Stimulated activated CD4-positive, alpha-beta T cell treated with anti-CD3 and anti-CD28 coated beads, Interleukin-2, amount 100 ng/mL, for 4 hours (primary cell): ENCODE measurements around the gene DYNC1I2.

Experiments
- DNase-seq: peaks from one replicate; pipeline ENCODE4 v3.0.0-alpha.2; 2020; ENCODE audit warnings: low read depth

The DYNC1I2 gene

DNA sequence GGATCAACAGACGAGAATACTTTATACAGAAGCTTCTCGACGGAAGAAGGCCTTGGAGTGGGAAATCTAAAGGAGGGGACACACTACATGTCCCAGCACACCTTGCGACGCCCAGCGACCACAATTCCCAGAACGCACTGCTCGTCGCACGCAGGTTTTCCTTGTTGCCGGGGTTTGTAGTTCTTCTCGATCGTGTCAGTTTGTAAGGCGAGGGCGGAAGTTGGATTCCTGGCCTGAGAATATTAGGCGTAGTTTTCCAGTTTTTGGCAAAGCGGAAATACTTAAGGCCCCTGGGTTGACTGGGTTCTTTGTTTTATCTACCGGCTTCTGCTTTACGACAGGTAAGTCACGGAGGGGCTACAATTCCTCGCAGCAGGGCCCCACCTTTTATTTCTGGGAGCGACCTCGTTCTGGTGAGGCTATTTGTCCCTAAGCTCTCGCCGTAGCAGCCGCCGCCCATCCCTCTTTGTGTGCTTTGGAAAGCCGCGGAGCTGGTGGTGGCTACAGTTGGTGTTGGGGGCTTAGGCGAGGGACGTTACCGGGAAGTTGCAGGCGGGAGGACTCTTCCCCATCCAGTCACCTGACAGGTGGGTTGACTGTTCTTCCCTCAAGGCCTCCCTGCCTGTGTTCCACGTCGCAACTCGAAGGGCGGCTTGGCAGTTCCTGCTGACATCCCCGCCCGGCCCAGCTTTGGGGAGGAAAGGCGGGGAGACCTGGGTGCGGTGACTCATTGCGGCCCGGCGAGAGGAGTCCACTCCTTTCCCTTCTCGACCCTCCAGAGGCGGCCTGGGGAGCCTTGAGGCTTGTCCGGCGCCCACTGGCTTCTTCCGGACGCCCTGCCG lies at the start of gene DYNC1I2:
DYNC1I2 (plus strand) TSS at position 183 of the 842 bp plus-strand sequence. CDS start 2,687 bp downstream, outside the sequence.
- peak; percentile 53 for DNase-seq

DNA sequence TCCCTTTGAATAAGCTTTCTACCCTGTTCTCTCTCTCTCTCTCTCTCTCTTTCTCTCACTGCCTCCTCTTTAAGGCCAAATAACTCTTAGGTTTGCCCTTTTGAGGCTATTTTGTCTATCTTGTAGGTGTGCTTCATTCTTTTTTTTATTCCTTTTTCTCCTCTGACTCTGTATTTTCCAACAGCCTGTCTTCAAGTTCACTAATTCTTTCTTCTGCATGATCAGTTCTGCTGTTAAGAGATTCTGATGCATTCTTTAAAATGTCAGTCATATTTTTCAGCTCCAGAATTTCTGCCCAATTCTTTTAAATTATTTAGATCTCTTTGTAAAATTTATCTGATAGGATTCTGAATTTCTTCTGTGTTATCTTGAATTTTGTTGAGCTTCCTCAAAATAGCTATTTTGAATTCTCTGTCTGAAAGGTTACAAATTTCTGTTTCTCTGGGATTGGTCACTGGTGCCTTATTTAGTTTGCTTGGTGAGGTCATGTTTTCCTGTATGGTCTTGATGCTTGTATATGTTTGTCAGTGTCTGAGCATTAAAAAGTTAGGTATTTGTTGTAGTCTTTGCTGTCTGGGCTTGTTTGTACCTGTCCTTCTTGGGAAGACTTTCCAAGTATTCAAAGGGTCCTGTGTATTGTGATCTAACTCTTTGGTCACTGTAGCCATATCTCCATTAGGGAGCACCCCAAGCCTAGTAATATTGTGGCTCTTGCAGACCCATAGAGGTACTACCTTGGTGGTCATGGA lies 35.4 kb upstream of the DYNC1I2 start:
- no peak for DNase-seq

DNA sequence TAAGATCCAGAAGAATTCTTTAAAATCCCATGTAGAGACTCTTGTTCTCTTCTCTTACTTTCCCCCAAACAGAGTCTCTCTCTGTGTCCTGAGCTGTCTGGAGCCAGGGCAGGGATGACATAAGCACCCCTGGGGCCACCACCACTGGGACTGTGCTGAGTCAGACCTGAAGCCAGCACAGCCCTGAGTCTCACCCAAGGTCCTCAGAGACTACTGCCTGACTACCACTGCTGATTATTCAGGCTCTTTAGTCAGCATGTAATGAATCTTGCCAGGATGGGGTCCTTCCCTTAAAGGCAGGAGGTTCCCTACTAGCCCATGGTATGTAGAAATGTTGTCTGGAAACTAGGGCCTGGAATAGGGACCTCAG lies 34.9 kb upstream of the DYNC1I2 start:
- DNase-seq: no peak

DNA sequence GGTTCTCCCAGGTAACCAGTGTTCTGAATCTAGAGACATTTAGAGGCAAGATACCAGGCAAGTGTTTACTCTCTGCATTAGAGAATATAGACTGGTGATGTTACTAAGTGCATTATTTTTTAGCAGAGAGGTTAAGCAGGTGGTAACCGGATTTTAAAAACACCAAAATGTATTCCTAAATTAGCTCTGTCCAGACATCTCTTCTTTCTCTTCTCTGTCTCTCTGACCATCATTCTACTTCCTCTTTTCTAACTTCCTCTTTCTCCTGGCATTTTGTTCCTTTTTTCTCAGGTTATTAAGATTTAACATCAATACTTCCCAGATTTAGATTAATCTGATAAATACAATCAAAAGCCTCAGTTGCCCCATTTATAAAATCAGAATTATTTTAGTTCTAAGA lies 31.7 kb upstream of the DYNC1I2 start:
- DNase-seq: no peak

DNA sequence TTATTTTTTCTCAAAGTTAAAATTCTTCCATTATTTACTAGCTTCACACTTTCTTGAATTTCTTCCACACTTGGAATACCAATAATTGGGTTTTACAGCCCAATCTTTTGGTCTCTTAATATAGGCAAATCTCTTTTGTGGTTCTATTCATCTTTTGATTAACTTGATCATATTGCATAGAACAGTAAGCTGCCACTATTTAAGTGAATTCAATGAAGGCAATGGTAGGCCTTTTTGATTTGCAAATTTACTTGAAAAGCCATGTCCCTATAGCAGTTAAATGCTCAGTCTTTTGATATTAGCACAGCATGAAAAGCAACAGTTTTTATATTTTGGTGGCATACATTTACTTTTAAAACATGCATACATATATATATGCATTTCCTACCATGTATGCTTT lies 20.2 kb upstream of the DYNC1I2 start:
- no peak for DNase-seq

DNA sequence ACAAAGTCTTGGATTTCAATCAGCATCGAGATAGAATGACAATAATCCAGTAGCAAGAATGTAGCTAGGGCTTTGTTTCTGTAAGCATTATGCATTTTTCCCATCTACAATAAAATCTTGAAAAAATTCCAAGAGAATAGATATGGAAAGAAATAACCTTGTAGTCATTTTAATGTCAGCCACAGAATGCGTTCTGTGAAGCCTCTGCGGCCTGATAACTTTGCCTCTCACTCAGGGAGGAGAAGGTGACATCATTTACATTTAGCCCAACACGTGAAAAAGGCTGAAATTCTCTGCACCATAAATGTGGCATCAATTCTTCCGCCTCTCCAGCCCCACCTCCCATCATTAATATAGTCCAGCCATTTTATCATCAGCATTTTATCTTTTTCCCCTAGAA lies 19.1 kb upstream of the DYNC1I2 start:
- DNase-seq: no peak

DNA sequence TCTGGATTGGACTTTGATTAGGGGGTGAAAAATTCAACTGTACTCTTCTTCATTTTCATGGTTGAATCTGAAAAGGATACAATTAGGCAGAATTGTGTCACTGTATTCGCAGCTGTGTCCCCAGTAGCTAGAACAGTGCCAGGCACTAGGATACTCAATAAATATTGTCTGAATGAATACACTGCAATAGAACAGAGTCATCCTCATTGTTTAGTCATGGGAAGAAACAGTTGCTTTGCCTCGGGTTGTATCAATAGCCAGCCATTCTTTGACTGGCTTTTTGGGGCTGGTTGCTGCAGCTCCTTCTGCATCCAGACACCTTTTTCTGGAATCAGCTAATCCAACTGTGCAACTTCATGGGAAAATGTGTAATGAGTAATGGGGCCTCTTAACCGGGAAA lies 18.1 kb upstream of the DYNC1I2 start:
- DNase-seq: no peak

DNA sequence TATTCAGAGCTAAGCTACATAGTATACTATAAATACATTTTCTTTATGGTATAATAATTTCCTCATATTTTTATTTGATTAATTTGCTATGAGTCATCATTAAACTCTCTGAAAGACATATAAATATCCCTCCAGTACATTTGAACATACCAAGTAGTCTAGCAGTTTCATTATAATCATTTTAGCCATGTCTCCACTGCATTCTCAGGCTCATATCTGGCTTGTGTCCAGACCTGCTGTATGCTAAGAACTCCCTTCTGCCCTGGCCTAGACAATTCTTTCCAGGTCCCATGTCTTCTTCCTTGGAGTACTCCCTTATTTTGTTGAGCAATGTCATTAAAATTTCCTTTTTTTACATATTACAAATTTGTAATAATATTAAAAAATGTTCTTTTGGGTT lies 16.6 kb upstream of the DYNC1I2 start:
- DNase-seq: no peak

DNA sequence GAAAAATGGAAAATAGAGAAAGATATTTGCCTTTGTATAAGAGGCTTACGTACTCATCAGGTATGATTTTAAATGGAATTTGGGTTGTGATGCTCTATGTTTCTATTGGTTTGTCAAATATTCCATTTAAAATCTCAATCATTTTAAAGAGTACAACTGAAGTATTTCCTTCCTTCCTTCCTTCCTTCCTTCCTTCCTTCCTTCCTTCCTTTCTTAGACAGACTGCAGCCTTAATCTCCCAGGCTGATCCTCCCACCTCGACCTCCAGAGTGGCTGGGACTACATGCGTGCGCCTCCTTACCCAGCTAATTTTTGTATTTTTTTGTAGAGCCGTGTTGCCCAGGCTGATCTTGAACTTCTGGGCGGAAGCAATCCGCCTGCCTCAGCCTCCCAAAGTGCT lies 15.4 kb upstream of the DYNC1I2 start:
- no peak for DNase-seq

DNA sequence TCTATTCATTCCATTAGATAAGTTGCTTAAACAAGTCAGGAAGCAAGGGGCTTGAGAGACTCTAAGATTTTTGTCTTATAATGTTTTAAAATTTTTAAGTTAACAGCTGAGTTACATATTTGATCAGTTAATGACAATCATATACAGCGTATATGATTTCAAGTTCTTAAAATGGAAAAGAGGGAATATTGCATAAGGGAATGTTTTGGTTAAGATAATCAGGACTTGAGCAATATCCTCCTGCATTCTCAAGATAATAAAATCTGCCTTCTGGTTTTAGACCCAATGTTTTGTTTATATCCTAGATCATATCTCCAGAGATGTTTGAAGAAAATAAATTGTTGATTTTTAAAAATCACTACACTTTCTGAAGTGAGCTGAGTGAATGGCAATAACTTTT lies 13.4 kb upstream of the DYNC1I2 start:
- no peak for DNase-seq

DNA sequence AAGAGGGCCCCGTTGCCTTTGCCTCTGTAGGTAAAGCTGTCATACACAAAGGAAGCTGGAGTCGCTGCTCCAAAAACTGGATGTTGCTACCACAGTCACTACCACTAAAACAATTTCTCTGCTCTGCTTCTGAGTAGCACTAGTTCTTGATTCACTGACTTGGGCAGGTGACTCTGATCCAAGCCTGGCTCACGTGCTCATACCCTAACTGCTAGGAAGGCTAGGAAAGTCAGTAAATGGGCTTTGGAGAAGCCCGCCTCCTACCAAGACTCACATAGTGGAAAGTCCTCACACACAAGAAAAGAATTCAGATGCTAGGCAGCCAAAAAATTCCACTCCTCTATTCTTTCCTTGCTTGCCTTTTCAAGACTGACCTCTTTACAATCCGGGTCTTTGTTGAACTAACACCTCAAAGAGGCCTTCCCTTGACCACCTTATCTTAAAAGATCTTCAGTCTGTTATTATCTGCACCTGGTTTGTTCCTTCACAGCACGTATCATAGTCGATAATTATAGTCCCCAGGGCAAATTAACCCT lies 11.4 kb upstream of the DYNC1I2 start:
- DNase-seq: no peak

DNA sequence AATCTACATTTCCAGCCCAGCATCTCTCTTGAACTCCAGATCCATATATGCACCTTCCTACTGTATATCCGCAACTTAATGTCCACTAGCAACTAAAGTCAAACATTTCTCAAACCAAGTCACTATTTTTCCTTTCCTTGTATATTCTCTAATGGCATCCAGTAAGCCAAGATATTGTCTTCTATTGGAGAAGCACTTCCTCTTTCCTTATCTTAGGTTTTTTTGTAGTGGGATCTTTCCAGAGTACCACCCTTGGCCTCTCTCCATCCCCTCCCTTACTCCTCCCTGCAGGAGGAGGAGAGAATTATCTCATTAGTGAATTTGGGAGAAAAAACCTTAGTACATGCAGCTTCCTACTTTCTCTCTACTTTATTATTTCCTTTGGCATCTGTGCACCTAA lies 8.7 kb upstream of the DYNC1I2 start:
- no peak for DNase-seq

DNA sequence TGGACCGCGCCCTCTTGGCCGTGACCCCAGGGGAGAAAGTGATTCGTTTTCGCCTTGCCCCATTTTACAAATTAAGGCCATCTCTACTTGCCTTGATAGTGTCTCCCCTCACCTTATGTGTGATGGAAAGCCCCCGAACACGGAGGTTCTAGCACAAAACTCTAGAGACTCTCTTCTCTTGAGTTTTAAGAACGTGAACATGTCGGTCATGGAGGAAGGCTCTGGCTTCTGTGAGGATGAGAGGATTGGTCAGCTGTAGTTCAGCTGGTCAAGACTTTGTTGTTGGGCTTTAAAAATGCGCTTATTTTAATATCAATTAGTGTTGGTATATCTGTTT lies 828 bp downstream of the DYNC1I2 start:
- DNase-seq: no peak

DNA sequence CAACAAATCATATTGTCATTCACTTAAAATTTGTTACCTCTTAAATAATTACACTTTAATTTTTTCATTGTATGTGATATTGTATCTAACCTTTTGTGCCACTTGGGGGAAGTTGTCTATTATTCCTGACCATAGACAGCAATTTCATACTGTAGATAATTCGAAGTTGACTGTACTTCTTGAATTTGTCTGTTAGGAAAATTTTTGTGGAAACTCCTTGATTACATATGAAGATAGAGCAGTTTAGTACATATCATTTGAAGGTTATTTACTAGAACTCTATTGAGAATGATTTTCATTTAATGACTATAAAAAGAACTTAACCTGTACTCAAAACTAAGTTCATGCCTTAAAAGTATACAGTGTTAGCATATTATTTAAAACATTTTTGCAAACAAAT lies 5.1 kb downstream of the DYNC1I2 start:
- DNase-seq: no peak

DNA sequence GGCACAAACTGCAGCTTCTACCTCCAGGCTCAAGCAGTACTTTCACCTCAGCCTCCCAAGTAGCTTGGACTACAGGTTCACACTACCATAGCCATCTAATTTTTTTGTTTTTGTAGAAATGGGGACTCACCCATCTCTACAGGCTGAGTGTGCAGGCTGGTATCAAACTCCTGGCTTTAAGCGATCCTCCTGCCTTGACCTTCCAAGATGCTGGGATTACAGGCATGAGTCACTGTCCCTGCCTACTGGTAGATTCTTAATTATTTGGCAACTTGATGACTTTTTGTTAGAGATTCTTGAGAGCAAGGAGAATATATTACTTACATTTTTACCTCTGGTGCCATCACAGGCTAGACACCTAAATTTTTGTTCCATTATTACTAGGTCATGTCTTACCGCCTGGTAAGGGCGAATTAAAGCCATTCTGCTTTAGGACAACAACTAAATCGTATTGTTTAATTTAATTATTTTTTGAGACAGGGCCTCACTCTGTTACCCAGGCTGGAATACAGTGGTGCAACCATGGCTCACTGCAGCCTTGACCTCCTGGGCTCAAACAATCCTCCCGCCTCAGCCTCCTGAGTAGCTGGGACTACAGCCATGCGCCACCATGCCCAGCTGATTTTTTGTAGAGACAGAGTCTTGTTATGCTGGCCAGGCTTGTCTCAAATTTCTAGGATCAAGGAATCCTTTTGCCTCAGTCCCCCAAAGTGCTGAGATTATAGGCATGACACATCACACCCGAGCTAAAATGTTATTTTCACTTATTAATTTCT lies 15.7 kb downstream of the DYNC1I2 start:
- DNase-seq: no peak

DNA sequence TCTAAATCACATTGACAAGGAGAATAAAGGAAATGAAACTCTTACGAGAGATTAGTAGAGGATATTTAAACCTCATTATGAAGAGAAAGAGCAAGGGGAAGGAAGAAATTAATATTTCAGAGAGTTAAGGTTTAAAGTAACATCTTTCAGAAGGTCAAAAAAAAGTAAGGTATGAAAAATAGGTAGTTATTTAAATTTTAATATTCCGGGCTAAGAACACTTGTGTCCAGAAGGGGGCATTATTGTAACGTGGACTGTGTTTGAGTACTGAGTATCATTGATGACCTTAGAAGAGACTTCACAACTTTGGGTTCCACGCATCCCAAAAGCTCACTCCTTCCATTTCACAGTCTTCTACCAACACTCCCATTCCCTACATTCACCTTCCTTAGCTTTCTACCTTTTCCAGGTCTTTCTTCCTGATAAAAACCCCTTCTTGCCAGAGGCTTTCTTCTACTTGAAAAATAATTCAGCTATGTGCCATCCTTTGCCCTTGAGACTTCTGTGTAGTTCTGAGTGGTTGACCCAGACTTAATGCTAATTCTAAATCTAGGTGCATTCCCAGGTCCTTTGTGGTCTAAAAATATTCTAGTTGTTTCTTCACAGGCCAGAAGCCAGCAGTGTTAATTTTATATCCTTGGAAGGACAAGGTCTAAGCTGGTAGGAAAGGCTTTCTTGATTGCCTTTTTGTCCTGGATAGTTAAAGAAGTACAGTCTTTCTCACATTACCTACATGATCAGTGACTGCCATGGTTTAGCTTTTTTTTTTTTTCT lies 16.5 kb downstream of the DYNC1I2 start:
- no peak for DNase-seq

DNA sequence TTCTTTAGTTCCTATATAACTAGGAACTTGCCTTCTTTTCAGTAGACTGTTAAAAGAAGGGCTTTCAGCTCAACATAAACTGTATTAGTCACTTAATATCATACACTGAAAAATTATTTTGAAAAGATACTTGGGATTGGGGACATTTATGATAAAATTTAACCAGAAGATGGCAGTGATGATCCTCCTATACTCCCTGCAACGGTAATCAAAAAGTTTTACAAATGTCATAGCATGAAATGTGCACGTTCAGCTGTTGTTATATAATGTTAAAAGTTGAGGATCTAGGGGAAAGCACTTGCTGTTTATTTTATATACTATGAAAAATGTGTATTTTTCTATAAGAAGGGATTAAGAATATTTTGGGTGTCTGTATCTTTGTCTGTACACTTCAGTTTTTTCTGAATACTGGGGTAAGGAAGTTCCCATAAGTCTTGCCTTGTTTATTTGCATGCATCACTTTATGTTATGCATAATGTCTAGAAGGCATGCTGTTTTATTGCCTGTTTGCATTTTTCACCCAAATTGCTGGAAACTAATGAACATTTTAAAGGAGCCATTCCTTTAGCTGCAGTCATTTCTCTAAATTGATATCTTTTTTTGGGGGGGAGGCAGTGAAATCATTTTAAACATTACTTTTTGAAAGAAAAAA lies 19.0 kb downstream of the DYNC1I2 start:
- no peak for DNase-seq

DNA sequence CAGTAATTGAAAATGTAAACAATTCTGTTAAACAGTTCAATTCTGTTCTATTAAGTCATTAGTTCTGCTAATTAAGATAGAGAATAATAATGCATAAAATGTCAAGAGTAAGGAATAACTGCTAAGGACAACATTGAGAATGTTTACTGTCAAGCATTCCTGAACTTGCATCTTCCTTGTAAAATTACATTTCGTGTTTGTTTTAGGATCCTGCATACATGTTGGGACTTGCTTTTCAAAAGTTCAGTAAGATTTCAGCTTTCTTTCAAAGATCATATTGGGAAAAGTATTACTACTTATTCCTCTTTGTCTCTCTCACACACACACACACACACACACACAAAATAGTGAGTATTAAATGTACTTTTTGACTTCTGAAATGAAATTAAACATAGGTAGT lies 20.5 kb downstream of the DYNC1I2 start:
- DNase-seq: no peak

DNA sequence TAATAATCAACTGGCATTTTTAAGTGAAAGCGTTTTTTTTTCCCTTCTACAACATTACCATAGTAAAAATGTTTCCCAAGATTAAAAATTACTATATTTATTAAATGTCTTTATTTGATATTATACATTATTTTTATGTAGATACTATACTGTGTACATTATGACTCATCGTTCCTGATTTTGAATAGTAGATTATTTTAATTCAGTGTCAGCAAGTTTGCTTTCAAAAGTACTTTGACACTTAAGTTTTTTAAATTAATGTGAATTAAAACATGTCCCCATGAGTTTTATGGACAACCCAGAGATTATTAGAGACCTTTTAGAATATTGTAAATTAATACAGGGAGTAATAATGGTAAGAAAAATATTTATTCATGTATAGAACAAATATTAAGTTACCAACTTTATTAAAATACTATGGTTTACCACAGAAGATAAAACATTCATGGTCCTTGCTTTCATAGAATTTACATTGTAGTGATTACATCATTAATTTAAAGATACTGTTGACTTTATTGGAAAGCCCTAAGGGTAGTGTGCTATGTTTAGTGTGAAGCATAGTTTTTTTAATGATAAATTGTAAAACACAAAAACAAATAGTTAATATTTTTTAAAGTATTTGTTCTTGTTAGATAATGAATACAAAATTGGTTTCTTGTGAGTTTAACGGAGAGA lies 21.9 kb downstream of the DYNC1I2 start:
- DNase-seq: no peak

DNA sequence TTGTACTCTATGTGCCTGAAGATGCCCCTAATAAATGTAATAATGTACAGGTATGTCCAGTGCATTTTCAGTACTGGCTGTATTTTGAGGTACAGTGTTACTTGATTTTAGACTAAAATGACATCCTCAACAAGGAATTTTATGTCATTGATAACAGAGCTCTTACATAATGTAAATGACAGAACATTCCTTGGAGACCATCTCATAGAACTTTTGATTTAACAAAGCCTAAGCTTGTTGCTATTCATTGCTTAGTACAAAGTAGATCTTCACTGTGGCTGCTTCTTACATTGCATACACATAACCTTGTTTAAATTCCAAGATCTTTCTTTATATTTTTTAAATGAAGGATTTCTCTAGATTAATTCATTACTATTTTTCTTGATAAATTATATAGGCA lies 24.1 kb downstream of the DYNC1I2 start:
- no peak for DNase-seq

DNA sequence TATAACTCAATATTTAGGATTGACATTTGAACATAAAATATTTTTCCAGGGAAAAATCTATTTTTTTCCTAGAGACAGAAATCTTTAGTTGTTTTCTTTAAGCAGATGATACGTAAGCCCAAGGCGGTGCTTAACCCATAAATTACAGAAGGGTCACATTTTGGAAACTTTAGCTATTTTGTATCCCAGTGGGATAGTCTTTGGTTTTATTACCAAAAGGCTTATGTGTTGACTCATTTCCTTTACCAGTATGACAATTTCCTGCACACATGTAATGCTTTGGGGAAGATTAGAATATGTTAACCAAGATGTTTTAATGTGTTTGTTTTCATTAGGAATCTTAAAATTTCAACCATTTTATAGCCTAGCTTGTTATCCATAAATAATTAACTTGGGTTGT lies 24.8 kb downstream of the DYNC1I2 start:
- DNase-seq: no peak
